DOHH2 (cell line): ENCODE measurements around the gene NAV2.

Experiments used
- H3F3A ChIP-seq: fragments of 200-600 bp; sonication (generic), shearing (Covaris generic); 2 replicates; pipeline ENCODE4 v1.6.0; 2016; ENCODE audit warnings: antibody characterized with exemption, mild to moderate bottlenecking; ENCODE audit not compliant: control insufficient read depth, insufficient read depth
- H3K27ac ChIP-seq: fragments of 200-600 bp; sonication (generic); 2 replicates; pipeline ENCODE4 v1.5.1; 2014; ENCODE audit warnings: low read depth, mild to moderate bottlenecking, low read length, moderate library complexity
- H3K27me3 ChIP-seq: fragments of 200-600 bp; sonication (generic); 2 replicates; pipeline ENCODE4 v1.6.1; 2014; ENCODE audit warnings: mild to moderate bottlenecking, low read length, mixed read lengths; ENCODE audit not compliant: control insufficient read depth
- H3K36me3 ChIP-seq: fragments of 200-600 bp; sonication (generic); 2 replicates; pipeline ENCODE4 v1.6.1; 2014; ENCODE audit warnings: mild to moderate bottlenecking, low read length, moderate library complexity, mixed read lengths; ENCODE audit not compliant: control insufficient read depth
- H3K4me1 ChIP-seq: fragments of 200-600 bp; sonication (generic); 2 replicates; pipeline ENCODE4 v1.6.1; 2014; ENCODE audit warnings: mild to moderate bottlenecking, low read length, mixed read lengths; ENCODE audit not compliant: control insufficient read depth
- H3K4me2 ChIP-seq: fragments of 200-600 bp; sonication (generic); 2 replicates; pipeline ENCODE4 v1.6.0; 2014; ENCODE audit warnings: mild to moderate bottlenecking, low read length, moderate library complexity
- H3K4me3 ChIP-seq: fragments of 200-600 bp; sonication (generic); 2 replicates; pipeline ENCODE4 v1.5.1; 2014; ENCODE audit warnings: mild to moderate bottlenecking, low read length, mixed read lengths
- H3K79me2 ChIP-seq: fragments of 200-600 bp; sonication (generic); 2 replicates; pipeline ENCODE4 v1.6.1; 2014; ENCODE audit warnings: mild to moderate bottlenecking, low read length, mixed read lengths; ENCODE audit not compliant: control insufficient read depth
- H3K9me2 ChIP-seq: fragments of 200-600 bp; sonication (generic); replicated peaks from 2 replicates; pipeline ENCODE4 v1.6.1; 2014; ENCODE audit warnings: mild to moderate bottlenecking, low read length, mixed read lengths; ENCODE audit not compliant: control insufficient read depth
- H3K9me3 ChIP-seq: fragments of 200-600 bp; sonication (generic); 2 replicates; pipeline ENCODE4 v1.6.1; 2014; ENCODE audit warnings: antibody characterized with exemption, low read length, mixed read lengths; ENCODE audit not compliant: control insufficient read depth, insufficient read depth
- H4K20me1 ChIP-seq: fragments of 200-600 bp; sonication (generic); 2 replicates; pipeline ENCODE4 v1.6.0; 2014; ENCODE audit warnings: low read depth, mild to moderate bottlenecking, antibody characterized with exemption, low read length, moderate library complexity; ENCODE audit not compliant: control insufficient read depth, insufficient read depth
- CTCF ChIP-seq: fragments of 200-600 bp; sonication (generic); IDR thresholded peaks from one replicate; pipeline ENCODE4 v1.5.1; 2014; ENCODE audit warnings: antibody characterized with exemption, mild to moderate bottlenecking, low read depth, low read length; ENCODE audit not compliant: poor library complexity, severe bottlenecking
- EZH2phosphoT487 ChIP-seq: fragments of 200-600 bp; sonication (generic); IDR thresholded peaks from 2 replicates; pipeline ENCODE4 v1.6.1; 2017; ENCODE audit warnings: borderline replicate concordance, mild to moderate bottlenecking, antibody characterized with exemption, low read length, moderate library complexity, mixed read lengths

Gene NAV2

GRCh38 chr11:20064961-20065405 lies 352.3 kb downstream of the NAV2 start:
- TF ChIP-seq EZH2phosphoT487 = no peak
- TF ChIP-seq CTCF = no peak
- no peaks in the 10 kb centered on the region for H3K27me3 ChIP-seq
- no peak overlapping the region for H3K27ac ChIP-seq
- no peaks in the 10 kb centered on the region for H4K20me1 ChIP-seq
- no peak overlapping the region for H3K4me2 ChIP-seq
- H3F3A ChIP-seq = no peaks in the 10 kb centered on the region
- H3K79me2 ChIP-seq = no peaks in the 10 kb centered on the region
- H3K9me3 ChIP-seq = no peaks in the 10 kb centered on the region
- H3K4me1 ChIP-seq = no peaks in the 10 kb centered on the region
- H3K36me3 ChIP-seq = no peaks in the 10 kb centered on the region
- no peaks in the 10 kb centered on the region for H3K9me2 ChIP-seq
- H3K4me3 ChIP-seq = no peak overlapping the region

- H3K36me3 ChIP-seq = no peaks in the 10 kb centered on the region
Observed at GRCh38 chr11:20065406-20065805, 352.8 kb downstream of the NAV2 start.

GRCh38 chr11:20066013-20066782 lies 353.6 kb downstream of the NAV2 start:
- H3K4me3 ChIP-seq = no peak overlapping the region
- H3K27me3 ChIP-seq = no peaks in the 10 kb centered on the region
- no peaks in the 10 kb centered on the region for H3K9me3 ChIP-seq
- no peak overlapping the region for H3K4me2 ChIP-seq
- H3K79me2 ChIP-seq = no peaks in the 10 kb centered on the region
- no peak overlapping the region for H3K27ac ChIP-seq
- H3F3A ChIP-seq = no peaks in the 10 kb centered on the region
- H3K9me2 ChIP-seq = no peaks in the 10 kb centered on the region
- TF ChIP-seq CTCF = no peak
- no peak for TF ChIP-seq EZH2phosphoT487
- H4K20me1 ChIP-seq = no peaks in the 10 kb centered on the region
- no peaks in the 10 kb centered on the region for H3K4me1 ChIP-seq
- no peaks in the 10 kb centered on the region for H3K36me3 ChIP-seq

More at GRCh38 chr11:20065406-20065805, 352.8 kb downstream of the NAV2 start:
- H4K20me1 ChIP-seq = no peaks in the 10 kb centered on the region
- H3K4me2 ChIP-seq = no peak overlapping the region
- H3K27me3 ChIP-seq = no peaks in the 10 kb centered on the region
- no peaks in the 10 kb centered on the region for H3K9me2 ChIP-seq
- no peaks in the 10 kb centered on the region for H3K79me2 ChIP-seq
- H3K27ac ChIP-seq = no peak overlapping the region
- H3K9me3 ChIP-seq = no peaks in the 10 kb centered on the region
- TF ChIP-seq CTCF = no peak
- no peak for TF ChIP-seq EZH2phosphoT487
- H3K4me3 ChIP-seq = no peak overlapping the region
- no peaks in the 10 kb centered on the region for H3F3A ChIP-seq
- no peaks in the 10 kb centered on the region for H3K4me1 ChIP-seq
